Right lung (tissue), 5 donors: Measurements from ENCODE around the gene MAD1L1. TPM values are rescaled to one million over a fixed set of nuclear protein-coding genes. Genes with fewer than 3 reads are reported as not detected.
"Not testable (repeated sequence)": the region's sequence is repeated elsewhere in the genome, so short reads cannot be mapped to it uniquely, and the experiment has no call there.

Experiments used
- DNase-seq, 2 donors: peaks; one replicate each; pipeline ENCODE4 v3.0.0-alpha.2; 2013
- polyA plus RNA-seq, 5 donors: library from polyadenylated mRNA; unstranded; fragments of 120-200 nt; gene quantifications; one replicate each; pipeline versions ENCODE4 v1.2.1 to v1.2.3, GENCODE V29; 2013; ENCODE audit warnings: inconsistent platforms in 1 of 5, low replicate concordance in 1 of 5; ENCODE audit not compliant: insufficient read length in 5 of 5, insufficient read depth in 1 of 5

Gene MAD1L1
- polyA plus RNA-seq, 5 donors: 15.5 to 26.8 (median 23.1) TPM

DNA sequence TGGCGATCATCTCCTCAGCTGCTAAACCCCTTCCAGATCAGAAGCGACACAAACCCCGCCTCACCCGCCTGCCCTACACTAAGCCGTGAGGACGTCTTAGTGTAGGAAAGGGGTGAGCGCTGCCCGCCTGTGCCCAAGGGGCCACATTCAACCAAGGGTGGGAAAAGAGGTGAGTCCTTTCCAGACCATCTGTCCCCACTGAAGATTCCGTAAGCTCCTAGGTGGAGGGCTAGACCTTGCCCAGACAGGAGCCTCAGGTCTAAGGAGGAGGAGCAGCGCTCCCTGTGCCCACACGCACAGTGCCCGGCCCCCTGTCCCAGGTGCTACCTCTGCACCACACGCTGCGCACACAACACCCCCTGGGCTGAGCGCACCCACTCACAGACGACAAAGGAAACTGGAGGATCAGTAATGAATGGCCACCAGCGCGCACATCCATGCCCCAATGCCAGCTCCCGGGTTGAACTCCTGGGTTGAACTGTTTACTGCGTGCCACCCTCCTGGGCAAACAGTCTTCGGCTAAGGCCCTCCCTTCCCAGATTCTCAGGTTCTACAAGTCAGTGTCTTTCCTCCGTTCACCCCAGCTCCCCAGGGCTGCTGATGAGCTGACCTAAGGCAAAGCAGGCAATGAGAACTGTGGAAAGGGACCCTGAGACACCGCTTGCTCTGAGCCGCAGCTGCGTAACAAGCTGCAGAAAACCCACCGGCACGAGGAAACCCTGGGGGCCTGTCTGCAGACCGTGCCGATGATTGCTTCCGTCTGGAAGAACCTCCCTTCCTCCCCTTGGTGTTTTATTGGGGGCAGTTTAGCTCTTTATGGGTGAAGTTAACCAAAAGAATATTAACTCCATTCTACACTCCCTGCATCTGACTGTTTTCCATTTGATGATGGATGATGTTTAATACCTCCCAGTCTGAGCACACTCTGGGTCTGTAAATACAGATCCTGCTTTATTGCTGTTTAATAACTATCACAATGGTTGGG lies 185.9 kb downstream of the MAD1L1 start:
- DNase-seq: no peak

DNA sequence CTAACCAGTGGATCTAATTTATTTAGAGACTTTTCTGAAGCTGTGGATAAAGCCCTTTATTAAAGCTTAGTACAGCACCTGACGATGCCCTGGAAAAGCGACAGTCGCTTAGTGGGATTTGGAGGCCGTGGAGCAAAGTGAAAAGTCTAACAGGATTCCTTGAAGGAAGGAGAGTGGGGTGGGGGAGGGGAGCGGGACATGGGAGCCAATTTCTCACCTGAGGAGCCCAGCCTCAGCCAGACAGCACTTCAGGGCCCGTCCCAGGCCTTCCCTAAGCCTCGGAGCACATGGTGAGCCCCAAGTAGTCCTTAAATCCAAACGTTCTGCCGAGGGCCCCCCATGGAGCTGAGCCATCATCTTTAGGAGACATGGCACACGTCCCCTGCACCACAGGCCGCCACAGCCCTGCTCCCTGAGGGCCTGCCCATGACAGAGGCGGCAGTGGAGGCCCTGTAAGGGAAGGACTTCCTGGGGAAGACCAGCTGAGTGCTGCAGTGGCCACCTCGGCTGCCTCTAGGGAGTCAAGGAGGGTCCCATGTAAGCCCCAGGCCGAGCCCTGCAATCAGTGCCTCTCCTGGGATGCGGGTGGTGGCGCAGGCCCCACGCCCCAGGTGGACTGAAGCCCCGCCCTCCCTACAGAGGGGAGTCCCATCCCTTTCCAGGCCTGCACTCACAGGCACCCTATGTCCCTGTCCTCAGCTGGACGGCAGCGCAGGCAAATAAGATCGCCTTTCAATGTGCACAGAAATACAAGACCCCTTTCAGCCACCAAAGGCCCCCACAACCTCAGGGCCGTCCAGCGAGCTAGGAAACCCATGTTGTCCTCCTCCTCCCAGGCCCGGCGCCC lies 187.0 kb downstream of the MAD1L1 start:
- no peak for DNase-seq

DNA sequence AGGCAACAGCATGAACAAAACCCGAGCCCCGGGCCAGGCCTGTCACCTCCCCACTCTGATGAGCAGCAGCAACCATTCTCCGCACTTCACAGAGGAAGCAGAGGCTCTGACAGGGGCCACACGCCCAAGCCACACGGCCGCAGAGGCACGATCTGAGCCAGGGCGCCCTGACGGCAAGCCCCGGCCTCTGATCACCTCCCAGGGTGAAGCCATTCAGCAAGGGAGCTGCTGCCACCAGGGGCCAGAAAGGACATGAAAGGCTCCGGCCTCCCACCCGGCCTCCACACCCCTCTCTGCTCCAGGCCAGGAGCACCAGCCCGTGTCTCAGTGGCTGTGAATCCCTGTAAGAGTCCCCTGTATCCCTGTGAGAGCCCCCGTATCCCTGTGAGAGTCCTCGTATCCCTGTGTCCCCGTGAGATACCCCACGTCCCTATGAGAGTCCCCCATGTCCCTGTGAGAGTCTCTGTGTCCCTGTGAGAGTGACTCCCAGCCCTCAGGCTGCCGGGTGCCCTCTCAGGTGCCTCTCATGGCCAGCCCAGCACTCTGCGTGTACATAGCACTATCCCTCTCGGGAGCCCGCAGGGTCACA lies 187.8 kb downstream of the MAD1L1 start:
- no peak for DNase-seq

DNA sequence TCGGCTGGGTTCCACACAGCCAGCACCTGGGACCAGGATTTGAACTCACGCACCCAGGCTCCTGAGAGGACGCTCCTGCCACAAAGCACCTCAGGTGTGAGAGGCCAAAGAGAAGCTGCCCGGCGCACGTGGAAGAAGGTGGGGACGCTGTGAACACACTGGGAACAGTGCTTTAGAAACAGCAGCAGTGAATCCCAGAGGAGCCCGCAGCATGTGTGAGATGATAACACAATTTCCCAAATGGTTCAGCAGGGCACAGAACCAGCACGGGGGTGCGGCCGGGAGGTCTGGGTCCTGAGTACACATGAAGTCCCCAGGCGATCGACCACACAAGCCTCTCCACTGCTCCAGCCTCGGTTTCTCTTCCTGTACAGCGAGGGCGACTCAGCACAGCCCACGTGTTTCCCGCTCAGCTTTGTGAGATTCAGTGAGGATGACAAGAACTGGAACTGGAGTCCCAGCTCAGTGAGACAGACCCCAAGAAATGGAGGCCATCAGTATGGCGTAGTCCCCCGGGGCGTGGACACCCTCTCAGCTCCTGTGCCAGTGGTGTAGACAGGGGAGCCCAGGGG lies 188.3 kb downstream of the MAD1L1 start:
- DNase-seq: no peak

DNA sequence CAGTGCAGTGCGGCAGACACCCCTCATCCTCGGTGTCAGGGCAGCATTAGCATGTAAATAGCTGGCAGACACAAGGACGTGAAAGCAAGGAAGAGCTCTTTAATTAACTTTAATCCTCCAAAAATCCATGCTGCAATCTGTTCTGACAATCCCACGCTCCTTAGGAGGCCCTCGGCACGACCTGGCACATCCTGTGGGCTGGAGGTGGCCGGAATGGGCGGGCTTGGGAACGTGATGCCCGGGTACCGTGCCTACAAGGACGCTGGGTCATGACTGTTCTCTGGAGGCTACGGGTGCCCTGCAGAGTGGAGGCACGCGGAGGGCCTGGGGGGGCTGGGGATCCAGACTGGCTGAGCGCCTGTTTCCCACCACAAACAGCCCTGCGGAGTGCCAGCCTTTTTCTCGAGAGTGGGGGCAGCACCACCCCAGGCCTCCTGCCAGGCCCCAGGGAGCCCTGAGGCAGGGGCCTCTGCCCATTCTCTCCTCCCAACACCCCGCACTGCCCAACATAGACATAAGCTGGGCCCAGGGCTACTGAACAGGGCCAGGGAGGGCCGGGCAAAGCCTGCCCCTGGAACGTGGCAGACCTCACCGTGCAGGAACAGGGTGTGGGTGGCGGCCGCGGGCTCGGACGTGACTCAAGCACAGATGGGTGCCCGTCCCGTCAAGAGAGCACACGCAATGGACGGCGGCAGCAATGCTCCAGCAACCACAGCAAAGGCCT lies 189.3 kb downstream of the MAD1L1 start:
- no peak for DNase-seq

DNA sequence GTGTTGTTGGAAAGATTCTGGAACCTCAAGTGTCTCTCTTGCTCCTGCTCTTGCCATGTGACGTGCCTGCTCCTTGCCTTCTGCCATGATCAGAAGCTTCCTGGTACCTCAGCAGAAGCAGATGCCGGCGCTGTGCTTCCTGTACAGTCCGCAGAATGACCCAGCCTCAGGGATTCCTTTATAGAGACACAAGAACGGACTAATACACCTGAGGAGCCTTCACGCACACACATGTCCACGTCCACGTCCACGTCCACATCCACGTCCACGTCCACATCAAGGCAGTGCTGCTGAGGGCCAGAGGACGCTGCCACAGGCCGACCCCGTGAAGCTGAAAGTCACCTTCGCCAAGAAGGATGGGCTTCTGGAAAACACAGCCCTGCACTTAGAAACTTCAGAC lies 190.1 kb downstream of the MAD1L1 start:
- DNase-seq: no peak

DNA sequence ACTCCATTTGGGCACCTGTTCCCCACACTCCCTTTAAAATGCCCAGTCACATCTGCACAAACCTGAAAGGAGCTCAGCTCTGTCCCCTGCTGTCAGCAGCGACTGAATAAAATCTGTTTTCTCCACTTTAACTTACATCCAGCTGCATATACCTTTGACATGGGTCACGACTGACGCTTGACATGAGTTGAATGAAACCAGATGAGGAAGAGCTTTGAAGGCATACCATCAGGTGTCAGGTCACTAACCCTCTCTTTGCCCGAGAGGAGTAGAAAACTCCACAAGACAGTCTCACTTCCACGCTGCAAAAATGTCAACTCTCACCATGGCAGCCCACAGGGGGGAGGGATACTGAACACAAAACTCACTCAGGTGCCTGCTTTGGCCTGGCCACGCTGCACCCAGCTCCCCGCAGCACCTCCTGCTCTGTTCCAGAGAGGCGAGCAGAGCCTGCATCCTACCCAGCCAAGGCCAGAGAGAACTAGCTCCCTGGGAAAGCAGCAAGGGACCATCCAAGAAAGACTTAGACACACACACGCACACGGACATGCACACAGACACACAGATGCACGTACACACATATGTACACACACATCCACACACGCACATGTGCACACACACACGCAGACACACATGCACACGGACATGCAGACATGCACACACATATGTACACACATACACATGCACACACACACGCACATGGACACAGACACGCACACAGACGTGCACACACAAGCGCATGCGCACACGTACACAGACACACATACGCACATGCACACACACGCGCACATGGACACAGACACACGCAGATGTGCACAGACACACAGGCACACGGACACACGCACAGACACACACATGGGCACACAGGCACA lies 191.0 kb downstream of the MAD1L1 start:
- no peak for DNase-seq

DNA sequence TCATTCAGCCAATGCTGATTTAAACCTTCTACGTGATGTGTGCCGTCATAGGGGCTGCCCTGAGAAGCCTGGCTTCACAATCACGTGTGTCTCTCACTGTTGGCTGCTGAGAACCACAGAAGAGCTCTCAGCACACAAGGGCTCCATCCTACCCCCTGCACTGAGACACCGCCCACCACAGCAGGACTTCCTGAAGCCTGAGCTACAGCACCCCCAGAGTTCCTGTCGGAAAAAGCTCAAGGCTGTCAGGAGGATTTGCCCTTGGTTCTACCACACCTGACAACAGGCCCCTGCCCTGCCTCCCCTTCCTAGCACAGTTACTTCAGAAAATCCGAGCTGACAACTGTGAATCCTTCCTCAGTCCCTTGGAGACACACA lies 191.9 kb downstream of the MAD1L1 start:
- no peak for DNase-seq

DNA sequence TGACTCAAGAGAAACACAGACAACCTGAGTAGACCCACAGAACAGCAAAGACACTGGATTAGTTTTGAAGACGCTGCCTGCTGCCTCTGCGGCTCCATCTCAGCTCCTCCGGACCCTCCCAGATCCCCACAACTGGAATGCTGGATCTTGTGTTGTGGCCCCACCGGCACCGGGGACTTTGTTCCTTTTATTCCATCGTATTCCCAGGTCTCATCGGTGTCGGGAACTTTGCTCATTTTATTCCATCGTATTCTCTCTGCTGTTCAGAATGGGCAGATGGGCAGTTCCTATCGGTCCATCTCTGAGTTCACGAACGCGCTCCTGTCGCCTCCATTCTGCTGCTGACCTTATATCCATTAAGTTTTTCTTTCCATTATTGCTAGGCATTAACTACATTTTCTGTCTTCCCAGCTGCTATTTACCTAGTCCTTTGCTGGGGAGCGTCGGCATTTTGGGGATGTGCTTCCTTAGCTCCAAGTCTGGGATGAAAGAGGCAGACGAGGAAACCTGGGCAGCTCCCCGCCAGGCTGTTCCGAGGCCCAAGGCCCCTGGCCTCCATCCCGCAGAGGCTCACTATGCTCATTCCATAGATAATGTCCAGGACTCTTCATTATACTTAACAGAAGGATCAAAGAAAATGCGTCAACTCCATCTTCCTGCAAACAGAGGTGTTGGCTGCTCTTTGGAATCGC lies 192.4 kb downstream of the MAD1L1 start:
- no peak for DNase-seq

DNA sequence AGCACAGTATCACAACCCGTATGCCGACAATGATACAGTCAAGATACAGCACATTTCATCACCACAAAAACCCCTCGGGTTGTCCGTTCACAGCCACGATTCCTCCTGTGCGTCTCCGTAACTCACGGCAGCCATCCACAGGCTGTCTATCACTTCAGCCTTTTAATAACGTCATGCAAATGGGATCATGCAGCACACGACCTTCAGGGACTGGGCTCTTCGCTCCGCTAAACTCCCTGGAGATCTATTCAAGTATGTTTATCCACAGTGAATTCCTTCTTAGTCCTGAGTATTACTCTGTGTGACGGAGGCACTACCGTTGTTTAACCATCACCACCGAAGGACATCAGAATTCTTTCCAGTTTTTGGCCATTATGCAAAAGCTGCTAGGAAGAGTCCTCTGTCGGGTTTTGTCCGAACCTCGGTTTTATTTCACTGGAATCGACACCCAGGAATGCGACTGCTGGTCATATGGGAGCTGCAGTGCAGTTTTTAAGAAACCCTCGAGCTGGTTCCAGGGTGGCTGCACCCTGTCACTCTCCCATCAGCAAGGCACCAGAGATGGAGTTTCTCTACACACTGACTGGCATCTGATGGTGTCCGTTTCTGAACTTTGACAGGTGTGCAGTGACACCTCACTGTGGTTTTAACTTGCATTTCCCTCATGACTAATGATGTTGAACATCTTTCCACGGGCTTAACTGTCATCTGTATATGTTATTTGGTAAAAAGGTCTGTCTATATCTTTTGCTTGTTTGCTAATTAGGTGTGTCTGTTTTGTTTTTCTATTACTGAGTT lies 193.6 kb downstream of the MAD1L1 start:
- no peak for DNase-seq

DNA sequence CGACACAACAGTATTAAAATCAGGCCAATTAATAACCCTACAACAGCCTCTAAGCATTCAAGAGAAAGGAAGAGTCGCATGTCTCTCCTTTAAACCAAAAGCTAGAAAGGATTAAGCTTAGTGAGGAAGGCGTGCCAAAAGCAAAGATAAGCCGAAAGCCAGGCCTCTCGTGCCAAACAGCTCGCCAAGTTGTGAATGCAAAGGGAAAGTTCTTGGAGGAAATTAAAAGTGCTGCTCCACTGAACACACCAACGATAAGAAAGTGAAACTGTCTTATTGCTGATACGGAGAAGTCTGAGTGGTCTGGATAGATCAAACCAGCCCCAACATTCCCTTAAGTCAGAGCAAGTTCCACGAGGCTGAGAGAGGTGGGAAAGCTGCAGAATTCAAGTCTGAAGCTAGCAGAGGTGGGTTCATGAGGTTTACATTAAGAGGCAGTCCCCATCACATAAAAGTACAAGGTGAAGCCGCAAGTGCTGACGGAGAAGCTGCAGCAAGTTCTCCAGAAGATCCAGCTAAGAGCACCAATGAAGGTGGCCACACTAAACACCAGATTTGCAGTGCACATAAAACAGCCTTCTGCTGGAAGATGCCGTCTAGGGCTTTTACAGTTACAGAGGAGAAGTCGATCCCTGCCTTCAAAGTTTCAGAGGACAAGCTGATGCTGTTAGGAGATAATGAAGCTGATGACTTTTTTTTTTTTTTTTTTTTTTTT lies 194.8 kb downstream of the MAD1L1 start:
- DNase-seq: peak; percentile 77 to 83

DNA sequence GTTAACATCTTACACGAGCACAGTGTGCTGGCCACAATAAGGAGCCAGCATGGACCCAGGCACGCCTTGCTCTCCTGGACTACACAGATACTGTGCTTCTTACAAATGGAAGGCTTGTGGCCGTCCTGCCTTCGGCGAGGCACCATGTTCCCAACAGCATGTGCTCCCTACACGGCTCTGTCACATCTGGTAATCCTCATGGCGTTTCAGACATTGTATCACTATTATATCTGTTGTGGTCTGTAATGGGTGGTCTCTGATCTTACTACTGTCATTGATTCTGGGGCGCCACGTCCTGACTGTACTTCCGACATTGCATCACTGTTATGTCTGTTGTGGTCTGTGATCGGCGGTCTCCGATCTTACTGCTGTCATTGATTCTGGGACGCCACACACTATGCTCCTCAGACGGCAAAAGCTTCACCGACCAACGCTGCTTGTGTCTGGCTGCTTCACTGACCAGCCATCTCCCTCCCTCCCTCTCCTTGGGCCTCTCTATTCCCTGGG lies 195.4 kb downstream of the MAD1L1 start:
- no peak for DNase-seq

DNA sequence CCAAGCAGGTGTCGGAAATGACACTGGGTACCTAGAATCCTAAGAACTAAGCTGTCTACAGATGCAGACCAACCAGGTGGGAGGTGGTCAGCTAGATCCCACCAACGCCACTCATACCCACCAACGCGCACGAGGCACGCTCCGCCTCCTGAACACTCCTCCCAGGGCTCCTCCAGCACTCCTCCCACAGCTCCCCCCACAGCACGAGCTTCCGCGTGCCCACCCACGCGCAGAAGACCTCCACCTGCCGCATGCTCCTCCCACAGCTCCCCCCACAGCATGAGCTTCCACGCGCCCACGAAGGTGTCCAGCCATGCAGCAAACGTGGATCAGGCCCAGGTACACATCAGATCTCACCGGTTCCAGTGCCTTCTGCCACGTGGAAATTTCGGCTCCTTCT lies 196.0 kb downstream of the MAD1L1 start:
- no peak for DNase-seq

DNA sequence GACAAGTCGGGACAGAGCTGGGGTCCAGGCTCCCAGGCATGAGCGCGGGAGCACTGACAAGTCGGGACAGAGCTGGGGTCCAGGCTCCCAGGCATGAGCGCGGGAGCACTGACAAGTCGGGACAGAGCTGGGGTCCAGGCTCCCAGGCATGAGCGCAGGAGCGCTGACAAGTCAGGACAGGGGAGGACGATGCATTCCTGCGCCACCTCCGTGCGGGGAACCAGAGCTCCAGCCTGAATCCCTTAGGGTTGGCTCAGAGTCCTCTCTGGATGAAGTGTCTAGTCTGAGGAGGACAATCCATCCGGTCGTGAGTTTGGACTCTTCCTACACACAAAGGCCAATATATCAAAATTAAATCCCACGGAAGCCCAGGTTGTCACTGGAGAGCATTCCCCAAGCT lies 196.5 kb downstream of the MAD1L1 start:
- DNase-seq: not testable (repeated sequence)

DNA sequence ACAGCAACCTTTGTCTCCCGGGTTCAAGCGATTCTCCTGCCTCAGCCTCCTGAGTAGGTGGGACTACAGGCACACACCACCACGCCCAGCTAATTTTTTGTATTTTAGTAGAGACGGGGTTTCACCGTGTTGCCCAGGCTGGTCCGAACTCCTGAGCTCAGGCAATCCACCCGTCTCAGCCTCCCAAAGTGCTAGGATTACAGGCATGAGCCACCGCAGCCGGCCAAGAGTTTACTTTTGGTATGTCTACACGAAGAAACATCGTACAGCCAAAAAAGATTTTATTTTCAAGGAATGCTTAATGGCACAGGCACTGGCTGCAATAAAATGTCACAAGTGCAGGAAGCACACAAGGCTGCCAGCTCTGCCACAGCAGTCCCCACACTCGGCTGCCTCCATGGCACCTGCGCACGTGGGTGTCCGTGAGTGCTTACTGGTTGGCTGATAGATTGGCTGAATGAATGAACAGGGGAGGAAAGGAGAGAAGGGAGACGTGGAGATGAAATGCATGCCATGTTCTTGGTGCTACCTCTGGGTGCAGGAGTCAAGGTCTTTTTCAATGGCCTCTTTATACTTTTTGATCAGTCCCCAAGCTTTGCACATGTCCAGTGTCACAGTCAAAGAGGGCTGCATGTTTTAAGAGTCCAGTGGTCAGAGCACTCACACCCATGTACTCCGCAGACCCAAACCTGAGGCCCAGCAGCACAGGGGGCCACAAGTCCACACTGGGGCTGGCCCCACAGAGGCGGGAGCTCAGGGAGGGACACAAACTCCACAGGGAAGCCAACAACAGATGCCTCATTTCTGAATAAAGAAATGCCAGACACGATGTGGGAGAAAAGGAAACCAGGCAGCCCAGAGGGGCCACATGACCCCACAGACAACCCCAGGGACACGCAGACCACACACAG lies 198.2 kb downstream of the MAD1L1 start:
- DNase-seq: no peak

DNA sequence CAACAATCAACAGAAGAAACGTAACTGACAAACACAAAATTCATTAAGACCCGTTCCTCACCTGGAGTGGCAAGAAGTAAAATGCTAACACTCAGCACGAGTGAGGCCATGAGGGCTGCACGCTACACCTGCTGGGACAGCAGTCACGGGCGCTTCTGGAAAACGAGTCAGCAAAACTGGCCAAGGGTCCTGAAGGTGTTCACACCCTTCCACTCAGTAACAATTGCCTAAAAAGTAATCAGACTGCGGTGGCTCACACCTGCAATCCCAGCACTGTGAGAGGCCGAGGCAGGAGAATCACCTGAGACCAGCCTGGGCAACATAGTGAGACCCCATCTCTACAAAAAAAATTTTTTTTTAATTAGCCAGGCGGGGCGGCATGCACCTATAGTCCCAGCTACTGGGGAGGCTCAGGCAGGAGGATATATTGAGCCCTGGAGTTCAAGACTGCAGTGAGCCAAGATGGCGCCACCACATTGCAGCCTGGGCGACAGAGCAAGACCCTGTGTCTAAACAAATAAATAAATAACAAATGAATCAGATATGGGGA lies 199.1 kb downstream of the MAD1L1 start:
- no peak for DNase-seq
